Memory B cell (primary cell): Measurements from ENCODE around the gene ZC3H14.
A peak's percentile ranks its signal among the peaks of the same experiment; 100 is the strongest.

Experiments
- ATAC-seq: fragments of 150-1000 bp; cut with Tn5 transposase; 2 replicates; pipeline ENCODE4 v1.10.0; 2021; ENCODE audit warnings: low read depth, mild to moderate bottlenecking, moderate library complexity
- DNase-seq, 2 donors: peaks; one replicate each; pipeline ENCODE4 v3.0.0; 2022; ENCODE audit warnings: low spot score in 2 of 2
- H3K27ac Mint-ChIP-seq: one replicate; pipeline ENCODE4 v1.8.0; 2022; ENCODE audit warnings: mild to moderate bottlenecking, moderate library complexity, mixed read lengths
- H3K27me3 Mint-ChIP-seq: one replicate; pipeline ENCODE4 v1.8.0; 2022; ENCODE audit warnings: mixed read lengths
- H3K36me3 Mint-ChIP-seq: one replicate; pipeline ENCODE4 v1.8.0; 2022; ENCODE audit warnings: mild to moderate bottlenecking, mixed read lengths
- H3K4me1 Mint-ChIP-seq: one replicate; pipeline ENCODE4 v1.8.0; 2022; ENCODE audit warnings: mixed read lengths
- H3K4me3 Mint-ChIP-seq: one replicate; pipeline ENCODE4 v1.8.0; 2022; ENCODE audit warnings: mild to moderate bottlenecking, moderate library complexity, mixed read lengths
- H3K9me3 Mint-ChIP-seq: one replicate; pipeline ENCODE4 v1.8.0; 2022; ENCODE audit warnings: mixed read lengths

ZC3H14 gene

GRCh38 chr14:88542857-88543795 is 19.7 kb upstream of the ZC3H14 start:
- Mint-ChIP-seq H3K4me1 (no peaks in the 10 kb centered on the region), H3K27me3 (no peaks in the 10 kb centered on the region), H3K4me3 (no peak overlapping the region), H3K27ac (no peak overlapping the region), H3K9me3 (no peaks in the 10 kb centered on the region), H3K36me3 (no peaks in the 10 kb centered on the region)
- ATAC-seq = no peak
- no peak for DNase-seq

- no peaks in the 10 kb centered on the region for H3K9me3 Mint-ChIP-seq
- no peaks in the 10 kb centered on the region for H3K36me3 Mint-ChIP-seq
- H3K4me1 Mint-ChIP-seq = no peaks in the 10 kb centered on the region
- DNase-seq = no peak
- no peak overlapping the region for H3K27ac Mint-ChIP-seq
- no peaks in the 10 kb centered on the region for H3K27me3 Mint-ChIP-seq
- no peak overlapping the region for H3K4me3 Mint-ChIP-seq
- ATAC-seq = no peak
Measured at GRCh38 chr14:88545256-88545655, 17.6 kb upstream of the ZC3H14 start.

GRCh38 chr14:88546621-88547385 is 16.0 kb upstream of the ZC3H14 start:
- ATAC-seq (no peak), DNase-seq (no peak)
- H3K36me3 Mint-ChIP-seq = no peaks in the 10 kb centered on the region
- H3K27ac Mint-ChIP-seq = no peak overlapping the region
- H3K4me3 Mint-ChIP-seq = no peak overlapping the region
- H3K4me1 Mint-ChIP-seq = no peaks in the 10 kb centered on the region
- H3K27me3 Mint-ChIP-seq = no peaks in the 10 kb centered on the region
- no peaks in the 10 kb centered on the region for H3K9me3 Mint-ChIP-seq

- Mint-ChIP-seq H3K36me3 (no peaks in the 10 kb centered on the region), H3K4me1 (no peaks in the 10 kb centered on the region), H3K9me3 (no peaks in the 10 kb centered on the region), H3K27me3 (peaks cover 2% of the 10 kb centered on the region), H3K27ac (no peak overlapping the region), H3K4me3 (no peak overlapping the region)
- no peak for DNase-seq
- ATAC-seq = no peak
Measured at GRCh38 chr14:88547386-88547780, 15.5 kb upstream of the ZC3H14 start.

- DNase-seq (no peak), ATAC-seq (no peak)
- Mint-ChIP-seq H3K4me1 (peaks cover 6% of the 10 kb centered on the region), H3K27me3 (peaks cover 11% of the 10 kb centered on the region), H3K27ac (no peak overlapping the region), H3K36me3 (no peaks in the 10 kb centered on the region), H3K4me3 (no peak overlapping the region), H3K9me3 (no peaks in the 10 kb centered on the region)
Measured at GRCh38 chr14:88550078-88550477, 12.8 kb upstream of the ZC3H14 start.

- ATAC-seq = no peak
- H3K4me1 Mint-ChIP-seq = peaks cover 7% of the 10 kb centered on the region
Measured at GRCh38 chr14:88551094-88551870, 11.6 kb upstream of the ZC3H14 start.

GRCh38 chr14:88551980-88552431 is 10.8 kb upstream of the ZC3H14 start:
- Mint-ChIP-seq H3K27me3 (peaks cover 19% of the 10 kb centered on the region), H3K4me1 (peaks cover 7% of the 10 kb centered on the region), H3K27ac (no peak overlapping the region), H3K4me3 (peak overlapping the region; percentile 24), H3K36me3 (no peaks in the 10 kb centered on the region), H3K9me3 (no peaks in the 10 kb centered on the region)
- ATAC-seq = no peak
- no peak for DNase-seq

More at GRCh38 chr14:88551094-88551870, 11.6 kb upstream of the ZC3H14 start:
- peak overlapping the region; percentile 24 for H3K4me3 Mint-ChIP-seq
- H3K27me3 Mint-ChIP-seq = peaks cover 16% of the 10 kb centered on the region
- H3K36me3 Mint-ChIP-seq = no peaks in the 10 kb centered on the region
- no peaks in the 10 kb centered on the region for H3K9me3 Mint-ChIP-seq
- no peak overlapping the region for H3K27ac Mint-ChIP-seq
- DNase-seq = no peak

- H3K9me3 Mint-ChIP-seq = no peaks in the 10 kb centered on the region
- no peak for ATAC-seq
- H3K27ac Mint-ChIP-seq = no peak overlapping the region
- H3K27me3 Mint-ChIP-seq = peaks cover 19% of the 10 kb centered on the region
- no peaks in the 10 kb centered on the region for H3K36me3 Mint-ChIP-seq
- H3K4me1 Mint-ChIP-seq = peaks cover 7% of the 10 kb centered on the region
- no peak overlapping the region for H3K4me3 Mint-ChIP-seq
- no peak for DNase-seq
Measured at GRCh38 chr14:88552876-88553275, 10.0 kb upstream of the ZC3H14 start.

- no peak overlapping the region for H3K27ac Mint-ChIP-seq
Measured at GRCh38 chr14:88553886-88554456, 8.9 kb upstream of the ZC3H14 start.

GRCh38 chr14:88554457-88555286 is 8.2 kb upstream of the ZC3H14 start, which contains the start of gene PTPN21:
Gene PTPN21 (minus strand): TSS chr14:88555007. CDS start chr14:88550417, 4,590 bp downstream.
- Mint-ChIP-seq H3K4me1 (peaks cover 7% of the 10 kb centered on the region), H3K36me3 (no peaks in the 10 kb centered on the region), H3K27ac (no peak within 1 kb of the TSS), H3K9me3 (no peaks in the 10 kb centered on the region), H3K4me3 (peak within 1 kb of the TSS; percentile 72), H3K27me3 (peaks cover 19% of the 10 kb centered on the region)
- ATAC-seq = peak; percentile 59
- peak in 1 of 2 donors; percentile 38 for DNase-seq

More at GRCh38 chr14:88553886-88554456, 8.9 kb upstream of the ZC3H14 start:
- Mint-ChIP-seq H3K36me3 (no peaks in the 10 kb centered on the region), H3K27me3 (peaks cover 19% of the 10 kb centered on the region), H3K4me3 (peak overlapping the region; percentile 66), H3K4me1 (peaks cover 7% of the 10 kb centered on the region), H3K9me3 (no peaks in the 10 kb centered on the region)
- no peak for DNase-seq
- no peak for ATAC-seq

GRCh38 chr14:88556581-88556980 is 6.3 kb upstream of the ZC3H14 start:
- DNase-seq (no peak), ATAC-seq (no peak)
- Mint-ChIP-seq H3K4me3 (no peak overlapping the region), H3K9me3 (no peaks in the 10 kb centered on the region), H3K36me3 (no peaks in the 10 kb centered on the region), H3K4me1 (peaks cover 7% of the 10 kb centered on the region), H3K27ac (no peak overlapping the region), H3K27me3 (peaks cover 19% of the 10 kb centered on the region)

- no peak for ATAC-seq
- DNase-seq = no peak
- Mint-ChIP-seq H3K9me3 (no peaks in the 10 kb centered on the region), H3K4me1 (peaks cover 18% of the 10 kb centered on the region), H3K4me3 (no peak overlapping the region), H3K36me3 (peaks cover 2% of the 10 kb centered on the region), H3K27ac (no peak overlapping the region), H3K27me3 (peaks cover 15% of the 10 kb centered on the region)
Measured at GRCh38 chr14:88559852-88560251, 3.0 kb upstream of the ZC3H14 start.

GRCh38 chr14:88562532-88562830 is 356 bp upstream of the ZC3H14 start:
- Mint-ChIP-seq H3K27ac (peak overlapping the region; percentile 93), H3K9me3 (no peaks in the 10 kb centered on the region), H3K27me3 (peaks cover 7% of the 10 kb centered on the region), H3K36me3 (peaks cover 2% of the 10 kb centered on the region), H3K4me3 (peak overlapping the region; percentile 98), H3K4me1 (peaks cover 16% of the 10 kb centered on the region)
- ATAC-seq (no peak), DNase-seq (no peak)
